Endothelial cell of umbilical vein (primary cell): ENCODE measurements around the gene MYO7B. TPM values are rescaled to one million over a fixed set of nuclear protein-coding genes. Genes with fewer than 3 reads are reported as not detected.

Source experiments
- BruUV-seq: library from RNA; stranded (reverse); fragments of 400-500 nt; replicated peaks from 2 replicates; lab custom pipeline; 2021; lab: Mats Ljungman, UMichigan
- CTCF ChIA-PET: fragments of 300-600, 350-600 bp; sonication (Branson Sonifier 250); formaldehyde crosslinking; loops from one replicate; lab custom pipeline; 2021; ENCODE audit warnings: antibody characterized with exemption, inconsistent platforms; lab: Charles Lee
- POLR2A ChIA-PET: fragments of 300-600, 350-600 bp; sonication (Branson Sonifier 250); formaldehyde crosslinking; loops from one replicate; lab custom pipeline; 2021; ENCODE audit warnings: antibody characterized with exemption, inconsistent platforms; lab: Charles Lee
- DNase-seq: peaks from one replicate; pipeline ENCODE4 v3.0.0-alpha.2; 2011; ENCODE audit warnings: low read depth, low spot score
- FAIRE-seq: peaks from 2 replicates; lab custom pipeline; 2011; peaks lifted over from hg19 to GRCh38; lab: Jason Lieb, UNC
- H2AFZ ChIP-seq: 2 replicates; pipeline ENCODE4 v1.6.0; 2012; ENCODE audit warnings: low read depth, low read length, control low read depth, inconsistent platforms
- H3K27ac ChIP-seq: 2 replicates; pipeline ENCODE4 v1.5.1; 2011; ENCODE audit warnings: low read depth, mild to moderate bottlenecking, control low read depth, low read length, moderate library complexity; ENCODE audit not compliant: insufficient read depth
- H3K27me3 ChIP-seq, 2 experiments: 2 replicates each; pipeline versions ENCODE4 v1.6.0 to v1.6.1; 2011; ENCODE audit warnings: low read length in 2 of 2, mixed read lengths in 1 of 2; ENCODE audit not compliant: control insufficient read depth in 2 of 2, insufficient read depth in 2 of 2
- H3K36me3 ChIP-seq, 2 experiments: 2 replicates in 1 of 2; 3 replicates in 1 of 2; pipeline ENCODE4 v1.5.1; 2011; ENCODE audit warnings: low read length in 2 of 2, mild to moderate bottlenecking in 1 of 2, moderate library complexity in 1 of 2; ENCODE audit not compliant: control insufficient read depth in 2 of 2, insufficient read depth in 2 of 2; ENCODE audit errors: extremely low read depth in 1 of 2
- H3K4me1 ChIP-seq: 3 replicates; pipeline ENCODE4 v1.5.1; 2011; ENCODE audit warnings: mild to moderate bottlenecking, low read length; ENCODE audit not compliant: control insufficient read depth, insufficient read depth; ENCODE audit errors: extremely low read depth
- H3K4me2 ChIP-seq: 2 replicates; pipeline ENCODE4 v1.6.1; 2011; ENCODE audit warnings: low read length, control low read depth, mixed read lengths; ENCODE audit not compliant: insufficient read depth
- H3K4me3 ChIP-seq, 3 experiments: fragments of 200-600 bp in 1 of 3; sonication (generic), shearing (Covaris generic) in 1 of 3; replicated peaks in 1 of 3; 2 replicates each; pipeline ENCODE4 v1.5.1; 2011 to 2016; ENCODE audit warnings: control low read depth in 3 of 3, low read length in 3 of 3, mild to moderate bottlenecking in 2 of 3, inconsistent platforms in 1 of 3, low read depth in 1 of 3, moderate library complexity in 1 of 3; ENCODE audit not compliant: insufficient read depth in 1 of 3
- H3K79me2 ChIP-seq: 2 replicates; pipeline ENCODE4 v1.6.0; 2012; ENCODE audit warnings: low read length, inconsistent platforms; ENCODE audit not compliant: control insufficient read depth, insufficient read depth
- H3K9ac ChIP-seq: replicated peaks from 2 replicates; pipeline ENCODE3; 2011; ENCODE audit warnings: low read length, control low read depth; ENCODE audit not compliant: insufficient read depth; ENCODE audit errors: extremely low read depth
- H3K9me1 ChIP-seq: replicated peaks from 3 replicates; pipeline ENCODE4 v1.6.0; 2011; ENCODE audit warnings: mild to moderate bottlenecking, low read length; ENCODE audit not compliant: control insufficient read depth, insufficient read depth; ENCODE audit errors: extremely low read depth
- H3K9me3 ChIP-seq: replicated peaks from 2 replicates; pipeline ENCODE4 v1.5.1; 2012; ENCODE audit warnings: low read length, inconsistent platforms; ENCODE audit not compliant: control insufficient read depth, insufficient read depth
- H4K20me1 ChIP-seq: replicated peaks from 2 replicates; pipeline ENCODE3; 2011; ENCODE audit warnings: mild to moderate bottlenecking, low read length; ENCODE audit not compliant: control insufficient read depth, insufficient read depth; ENCODE audit errors: extremely low read depth
- CTCF ChIP-seq, 2 donors: IDR thresholded peaks; 1 replicate in 1 of 2; 2 replicates in 1 of 2; pipeline ENCODE4 v1.5.1; 2011; ENCODE audit warnings: low read length in 2 of 2, mild to moderate bottlenecking in 2 of 2, moderate library complexity in 2 of 2, control low read depth in 1 of 2, inconsistent platforms in 1 of 2, low read depth in 1 of 2; ENCODE audit not compliant: insufficient read depth in 1 of 2; ENCODE audit errors: extremely low read depth in 1 of 2
- GATA2 ChIP-seq: IDR thresholded peaks from 2 replicates; pipeline ENCODE4 v1.7.0; 2011; ENCODE audit warnings: low read depth, mild to moderate bottlenecking, moderate library complexity, mixed read lengths, low read length; ENCODE audit not compliant: insufficient read length, insufficient read depth
- JUN ChIP-seq: IDR thresholded peaks from 2 replicates; pipeline ENCODE4 v1.6.1; 2011; ENCODE audit warnings: borderline replicate concordance, low read depth; ENCODE audit not compliant: insufficient read length, insufficient read depth
- POLR2A ChIP-seq: IDR thresholded peaks from 2 replicates; pipeline ENCODE4 v1.6.1; 2012; ENCODE audit warnings: low read depth, mild to moderate bottlenecking, control low read depth, low read length
- dilution Hi-C: fragments of 300-500 bp; cut with MboI; formaldehyde crosslinking; loops from one replicate; pipeline ENCODE4 v1.15.0; 2019; ENCODE audit warnings: low sequenced_read_pairs; ENCODE audit not compliant: extremely low pct_ligation_motif_present
- intact Hi-C: fragments of 100-400 bp; cut with micrococcal nuclease; formaldehyde crosslinking; loops from one replicate; pipeline ENCODE4 v1.10.0; 2022
- polyA plus RNA-seq, 4 experiments: library from polyadenylated mRNA; depleted of rRNA in 3 of 4; stranded (reverse) in 3 of 4; unstranded in 1 of 4; fragments of >200 nt; gene quantifications; 2 replicates each; pipeline versions ENCODE4 v1.2.1 to v1.2.3, GENCODE V29; 2011 to 2012; ENCODE audit warnings: missing spikeins in 1 of 4
- total RNA-seq: library from RNA; stranded (reverse); gene quantifications from 2 replicates; pipeline ENCODE4 v1.2.3, GENCODE V29; 2021

Gene MYO7B
- total and polyA plus RNA-seq, 2 donors (not counting 3 experiments of a cell fraction or from before 2014, with no cell fraction given) = 0.17 TPM; not detected in 1

GRCh38 chr2:127566576-127566975, 31.1 kb downstream of the MYO7B start:
- no peak for FAIRE-seq
- ChIA-PET POLR2A (no interaction called here), CTCF (interaction anchor here (6.6 kb wide), 1 partner anchor 25 kb away, joined by 32 read pairs; no protein-coding TSS in a partner anchor)

More at GRCh38 chr2:127566576-127566975, 31.1 kb downstream of the MYO7B start:
- no TSS peak for BruUV-seq
- Histone ChIP-seq H3K9me1 (no peaks in the 10 kb centered on the region), H3K4me1 (peaks cover 5% of the 10 kb centered on the region), H3K9me3 (no peaks in the 10 kb centered on the region), H3K4me2 (no peak overlapping the region), H3K9ac (no peak overlapping the region), H3K4me3 (no peak overlapping the region), H3K79me2 (no peaks in the 10 kb centered on the region), H2AFZ (no peak overlapping the region), H3K36me3 (no peaks in the 10 kb centered on the region), H3K27ac (no peak overlapping the region), H4K20me1 (no peaks in the 10 kb centered on the region), H3K27me3 (no peaks in the 10 kb centered on the region)
- no peak for TF ChIP-seq GATA2
- TF ChIP-seq CTCF (IDR thresholded peaks at IDR 0.05; ENCODE audit: extremely low read depth in 1 of 2, insufficient read depth in 1 of 2, low read depth in 1 of 2, low read length in 2 of 2) = no peak
- no peak for TF ChIP-seq JUN
- TF ChIP-seq POLR2A = no peak
- dilution Hi-C loops = no loop called here
- no peak for DNase-seq
- intact Hi-C loops = no loop called here
